ENCODE data around the gene RTN4RL1. TPM values are rescaled to one million over a fixed set of nuclear protein-coding genes. Genes with fewer than 3 reads are reported as not detected.

RTN4RL1 gene
- total and polyA plus RNA-seq, 9 of the 15 experiments (the other 6 are each of a cell fraction or from before 2014, with no cell fraction given) = 0.04 to 0.06 (median 0.04) TPM; not detected in 5

GRCh38 chr17:1936766-1937165 lies 88.4 kb downstream of the RTN4RL1 start:
- H3K79me2 ChIP-seq (ENCODE audit: control insufficient read depth, insufficient read depth, low read length) = no peaks in the 10 kb centered on the region
- no peaks in the 10 kb centered on the region for H3K36me3 ChIP-seq (ENCODE audit: control insufficient read depth, insufficient read depth, low read length)
- H3K9me3 ChIP-seq (replicated peaks; ENCODE audit: control insufficient read depth, insufficient read depth, low read depth, low read length) = no peaks in the 10 kb centered on the region
- no TSS peak for BruUV-seq (replicated peaks)
- POLR2A ChIA-PET = interaction anchor here (0.6 to 0.9 kb wide), 2 partner anchors 19 to 227 kb away, joined by 3 read pairs; no protein-coding TSS in a partner anchor
- no peak overlapping the region for H3K27ac ChIP-seq (ENCODE audit: extremely low read depth, low read depth, low read length)
- ATAC-seq (no peak), FAIRE-seq (no peak), DNase-seq (ENCODE audit: extremely low read depth in 1 of 4, low spot score in 3 of 4) (no peak)
- in situ Hi-C loops (cut with MboI) = no loop called here
- no peaks in the 10 kb centered on the region for H4K20me1 ChIP-seq (replicated peaks; ENCODE audit: control insufficient read depth, insufficient read depth, low read length)
- peaks cover 0 to 27% of the 10 kb centered on the region in 2 experiments; a peak in 2 of 5 replicates for H3K4me1 ChIP-seq (replicated peaks in 1 of 2; ENCODE audit: control insufficient read depth in 2 of 2, insufficient read depth in 2 of 2, low read length in 2 of 2)
- 58% methylated on average over 9 of the region's 28 CpGs for WGBS (ENCODE audit: insufficient coverage, low coverage, missing lambda C conversion rate)
- H3K9me1 ChIP-seq (ENCODE audit: control insufficient read depth, insufficient read depth, low read length) = no peaks in the 10 kb centered on the region
- no peak overlapping the region for H3K4me3 ChIP-seq
- intact Hi-C loops (cut with micrococcal nuclease) = no loop called here
- no peak overlapping the region for H3K9ac ChIP-seq (ENCODE audit: insufficient read depth in 1 of 2, low read depth in 2 of 2, low read length in 2 of 2)
- H3K4me2 ChIP-seq (ENCODE audit: insufficient read depth, low read length) = no peak overlapping the region
- CTCF ChIA-PET (ENCODE audit: low intra/inter-chr PET ratio) = no interaction called here
- no peak overlapping the region for H2AFZ ChIP-seq (ENCODE audit: low read depth, low read length)
- peaks cover 20 to 77% of the 10 kb centered on the region in 2 experiments; a peak in 4 of 5 replicates for H3K27me3 ChIP-seq (ENCODE audit: control insufficient read depth in 2 of 2, insufficient read depth in 2 of 2, low read length in 2 of 2)
- TF ChIP-seq PYGO2 (tag; IDR thresholded peaks at IDR 0.05) (no peak), HLTF (IDR thresholded peaks at IDR 0.05) (no peak), RERE (CRISPR knock-in tag; IDR thresholded peaks at IDR 0.05; ENCODE audit: borderline replicate concordance) (no peak), KDM2B (CRISPR knock-in tag; IDR thresholded peaks at IDR 0.05) (no peak), ARHGAP35 (IDR thresholded peaks at IDR 0.05; ENCODE audit: partially characterized antibody) (no peak), CTBP1 (IDR thresholded peaks at IDR 0.05; ENCODE audit: borderline replicate concordance) (no peak)
- TF ChIP-seq, protein P1, sequence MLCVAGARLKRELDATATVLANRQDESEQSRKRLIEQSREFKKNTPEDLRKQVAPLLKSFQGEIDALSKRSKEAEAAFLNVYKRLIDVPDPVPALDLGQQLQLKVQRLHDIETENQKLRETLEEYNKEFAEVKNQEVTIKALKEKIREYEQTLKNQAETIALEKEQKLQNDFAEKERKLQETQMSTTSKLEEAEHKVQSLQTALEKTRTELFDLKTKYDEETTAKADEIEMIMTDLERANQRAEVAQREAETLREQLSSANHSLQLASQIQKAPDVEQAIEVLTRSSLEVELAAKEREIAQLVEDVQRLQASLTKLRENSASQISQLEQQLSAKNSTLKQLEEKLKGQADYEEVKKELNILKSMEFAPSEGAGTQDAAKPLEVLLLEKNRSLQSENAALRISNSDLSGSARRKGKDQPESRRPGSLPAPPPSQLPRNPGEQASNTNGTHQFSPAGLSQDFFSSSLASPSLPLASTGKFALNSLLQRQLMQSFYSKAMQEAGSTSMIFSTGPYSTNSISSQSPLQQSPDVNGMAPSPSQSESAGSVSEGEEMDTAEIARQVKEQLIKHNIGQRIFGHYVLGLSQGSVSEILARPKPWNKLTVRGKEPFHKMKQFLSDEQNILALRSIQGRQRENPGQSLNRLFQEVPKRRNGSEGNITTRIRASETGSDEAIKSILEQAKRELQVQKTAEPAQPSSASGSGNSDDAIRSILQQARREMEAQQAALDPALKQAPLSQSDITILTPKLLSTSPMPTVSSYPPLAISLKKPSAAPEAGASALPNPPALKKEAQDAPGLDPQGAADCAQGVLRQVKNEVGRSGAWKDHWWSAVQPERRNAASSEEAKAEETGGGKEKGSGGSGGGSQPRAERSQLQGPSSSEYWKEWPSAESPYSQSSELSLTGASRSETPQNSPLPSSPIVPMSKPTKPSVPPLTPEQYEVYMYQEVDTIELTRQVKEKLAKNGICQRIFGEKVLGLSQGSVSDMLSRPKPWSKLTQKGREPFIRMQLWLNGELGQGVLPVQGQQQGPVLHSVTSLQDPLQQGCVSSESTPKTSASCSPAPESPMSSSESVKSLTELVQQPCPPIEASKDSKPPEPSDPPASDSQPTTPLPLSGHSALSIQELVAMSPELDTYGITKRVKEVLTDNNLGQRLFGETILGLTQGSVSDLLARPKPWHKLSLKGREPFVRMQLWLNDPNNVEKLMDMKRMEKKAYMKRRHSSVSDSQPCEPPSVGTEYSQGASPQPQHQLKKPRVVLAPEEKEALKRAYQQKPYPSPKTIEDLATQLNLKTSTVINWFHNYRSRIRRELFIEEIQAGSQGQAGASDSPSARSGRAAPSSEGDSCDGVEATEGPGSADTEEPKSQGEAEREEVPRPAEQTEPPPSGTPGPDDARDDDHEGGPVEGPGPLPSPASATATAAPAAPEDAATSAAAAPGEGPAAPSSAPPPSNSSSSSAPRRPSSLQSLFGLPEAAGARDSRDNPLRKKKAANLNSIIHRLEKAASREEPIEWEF (CRISPR knock-in tag; IDR thresholded peaks at IDR 0.05) = no peak
- TF ChIP-seq, protein P2, sequence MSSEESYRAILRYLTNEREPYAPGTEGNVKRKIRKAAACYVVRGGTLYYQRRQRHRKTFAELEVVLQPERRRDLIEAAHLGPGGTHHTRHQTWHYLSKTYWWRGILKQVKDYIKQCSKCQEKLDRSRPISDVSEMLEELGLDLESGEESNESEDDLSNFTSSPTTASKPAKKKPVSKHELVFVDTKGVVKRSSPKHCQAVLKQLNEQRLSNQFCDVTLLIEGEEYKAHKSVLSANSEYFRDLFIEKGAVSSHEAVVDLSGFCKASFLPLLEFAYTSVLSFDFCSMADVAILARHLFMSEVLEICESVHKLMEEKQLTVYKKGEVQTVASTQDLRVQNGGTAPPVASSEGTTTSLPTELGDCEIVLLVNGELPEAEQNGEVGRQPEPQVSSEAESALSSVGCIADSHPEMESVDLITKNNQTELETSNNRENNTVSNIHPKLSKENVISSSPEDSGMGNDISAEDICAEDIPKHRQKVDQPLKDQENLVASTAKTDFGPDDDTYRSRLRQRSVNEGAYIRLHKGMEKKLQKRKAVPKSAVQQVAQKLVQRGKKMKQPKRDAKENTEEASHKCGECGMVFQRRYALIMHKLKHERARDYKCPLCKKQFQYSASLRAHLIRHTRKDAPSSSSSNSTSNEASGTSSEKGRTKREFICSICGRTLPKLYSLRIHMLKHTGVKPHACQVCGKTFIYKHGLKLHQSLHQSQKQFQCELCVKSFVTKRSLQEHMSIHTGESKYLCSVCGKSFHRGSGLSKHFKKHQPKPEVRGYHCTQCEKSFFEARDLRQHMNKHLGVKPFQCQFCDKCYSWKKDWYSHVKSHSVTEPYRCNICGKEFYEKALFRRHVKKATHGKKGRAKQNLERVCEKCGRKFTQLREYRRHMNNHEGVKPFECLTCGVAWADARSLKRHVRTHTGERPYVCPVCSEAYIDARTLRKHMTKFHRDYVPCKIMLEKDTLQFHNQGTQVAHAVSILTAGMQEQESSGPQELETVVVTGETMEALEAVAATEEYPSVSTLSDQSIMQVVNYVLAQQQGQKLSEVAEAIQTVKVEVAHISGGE (CRISPR knock-in tag; IDR thresholded peaks at IDR 0.05) = no peak
